Cardiac septum (tissue), 1 donor: ENCODE results near the gene TEKTIP1. TPM values are rescaled to one million over a fixed set of nuclear protein-coding genes. Genes with fewer than 3 reads are reported as not detected.

Source experiments
- DNase-seq: peaks from one replicate; pipeline ENCODE4 v3.0.0-alpha.2; 2020; ENCODE audit warnings: low spot score
- intact Hi-C: fragments of 100-400 bp; cut with DNase I; formaldehyde crosslinking; loops from one replicate; pipeline ENCODE4 v1.14.0; 2022
- total RNA-seq: library from RNA; stranded (reverse); fragmentation: NEBNext Ultra II Directional; extraction: Animal tissue kit (Norgen Biotek cat#: 25700); gene quantifications from one replicate; pipeline ENCODE4 v1.2.1, GENCODE V29; 2021
- donor health status: DM: no; HTN: no; CAD: no.

Gene TEKTIP1
- total RNA-seq, 1 donor from 2014 or later, result 1.7 TPM

GRCh38 chr19:3534375-3535234 lies 4.4 kb upstream of the TEKTIP1 start:
- DNase-seq, result no peak
- intact Hi-C loops, result no loop called here

DNA sequence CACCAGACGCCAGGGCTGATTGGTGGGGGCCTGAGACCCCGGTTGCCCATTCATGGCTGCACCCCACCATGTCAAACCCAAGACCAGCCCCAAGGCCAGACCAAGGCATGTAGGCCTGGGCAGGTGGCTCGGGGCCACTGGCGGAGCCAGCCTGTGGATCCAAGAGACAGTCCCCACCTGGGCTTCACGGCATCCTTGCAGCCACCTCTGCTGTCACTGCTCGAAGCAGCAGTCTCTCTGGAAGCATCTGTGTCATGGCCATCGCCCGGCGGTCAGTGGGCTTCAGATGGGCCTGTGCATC lies 3.8 kb upstream of the TEKTIP1 start:
- DNase-seq, result no peak
- intact Hi-C loops, result no loop called here

- DNase-seq, result no peak
- intact Hi-C loops, result no loop called here
These were observed 3.4 kb upstream of the TEKTIP1 start for GRCh38 chr19:3535563-3535965.

DNA sequence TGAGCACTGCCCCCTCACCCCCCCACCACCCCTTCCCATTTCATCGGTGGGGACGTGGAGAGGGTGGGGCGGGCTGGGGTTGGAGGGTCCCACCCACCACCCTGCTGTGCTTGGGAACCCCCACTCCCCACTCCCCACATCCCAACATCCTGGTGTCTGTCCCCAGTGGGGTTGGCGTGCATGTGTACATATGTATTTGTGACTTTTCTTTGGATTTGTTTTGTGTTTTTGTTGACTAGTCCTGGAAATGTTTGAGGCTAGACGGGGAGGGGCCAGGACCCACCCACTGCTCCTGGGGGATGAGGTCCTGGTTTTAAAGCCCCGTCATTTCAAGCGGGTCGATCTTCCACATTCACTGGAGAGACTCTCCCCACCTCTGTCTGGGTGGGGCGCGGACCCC lies 3.0 kb upstream of the TEKTIP1 start:
- DNase-seq, result no peak
- intact Hi-C loops, result no loop called here

DNA sequence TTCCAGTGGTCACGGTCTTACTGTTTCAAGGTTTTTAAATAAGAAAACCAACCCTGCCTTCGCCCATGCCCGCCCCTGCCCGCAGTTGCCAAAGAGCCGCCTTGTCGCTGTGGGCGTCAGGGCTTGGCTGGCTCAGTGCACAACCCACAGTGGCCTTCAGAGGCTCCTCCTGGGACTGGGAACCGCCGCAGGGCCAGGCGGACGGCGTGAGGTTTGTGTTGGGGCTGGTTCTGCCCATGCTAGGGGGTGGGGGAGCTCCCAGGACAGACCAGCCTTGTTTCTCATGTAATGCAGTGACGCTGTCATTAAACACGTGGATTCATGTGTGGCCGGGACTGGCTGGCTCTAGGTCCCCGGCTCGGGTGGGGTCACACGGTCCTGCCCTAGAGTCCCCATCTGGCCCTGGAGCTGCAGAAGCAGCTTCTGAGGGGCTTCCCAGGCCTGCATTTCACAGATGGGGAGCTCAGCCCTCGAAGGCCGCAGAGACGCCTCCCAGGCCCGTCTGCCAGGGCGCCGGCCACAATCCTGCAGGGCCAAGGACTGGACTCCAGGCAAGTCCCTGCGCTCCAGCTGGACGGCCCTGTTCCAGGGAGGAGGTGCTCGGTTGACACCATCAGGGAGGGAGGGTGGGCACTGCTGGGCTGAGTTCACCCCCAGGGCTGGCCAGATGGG lies 2.4 kb upstream of the TEKTIP1 start:
- DNase-seq, result no peak

DNA sequence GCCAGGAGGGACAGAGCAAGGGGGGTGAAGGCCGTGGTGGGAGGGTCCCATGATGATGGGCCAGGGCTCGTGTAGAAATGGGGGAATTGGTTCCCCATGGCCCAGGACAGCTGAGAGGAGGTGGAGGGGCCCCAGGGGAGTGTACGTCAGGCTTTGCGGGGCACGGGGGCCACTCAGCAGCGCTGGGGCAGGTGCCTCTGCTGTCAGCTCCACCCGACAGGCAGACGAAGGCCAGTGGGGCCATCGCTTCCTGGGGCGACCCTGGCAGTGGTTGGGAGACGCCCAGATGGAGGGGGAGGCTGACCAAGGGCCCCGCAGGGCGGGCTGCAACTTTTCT lies 1.9 kb upstream of the TEKTIP1 start:
- no peak for DNase-seq

More for the DNA sequence above, 2.4 kb upstream of the TEKTIP1 start:
- intact Hi-C loops, result no loop called here

GRCh38 chr19:3537438-3538240 lies 1.3 kb upstream of the TEKTIP1 start:
- no peak for DNase-seq
- intact Hi-C loops, result no loop called here

More for the DNA sequence above, 1.9 kb upstream of the TEKTIP1 start:
- intact Hi-C loops, result no loop called here

DNA sequence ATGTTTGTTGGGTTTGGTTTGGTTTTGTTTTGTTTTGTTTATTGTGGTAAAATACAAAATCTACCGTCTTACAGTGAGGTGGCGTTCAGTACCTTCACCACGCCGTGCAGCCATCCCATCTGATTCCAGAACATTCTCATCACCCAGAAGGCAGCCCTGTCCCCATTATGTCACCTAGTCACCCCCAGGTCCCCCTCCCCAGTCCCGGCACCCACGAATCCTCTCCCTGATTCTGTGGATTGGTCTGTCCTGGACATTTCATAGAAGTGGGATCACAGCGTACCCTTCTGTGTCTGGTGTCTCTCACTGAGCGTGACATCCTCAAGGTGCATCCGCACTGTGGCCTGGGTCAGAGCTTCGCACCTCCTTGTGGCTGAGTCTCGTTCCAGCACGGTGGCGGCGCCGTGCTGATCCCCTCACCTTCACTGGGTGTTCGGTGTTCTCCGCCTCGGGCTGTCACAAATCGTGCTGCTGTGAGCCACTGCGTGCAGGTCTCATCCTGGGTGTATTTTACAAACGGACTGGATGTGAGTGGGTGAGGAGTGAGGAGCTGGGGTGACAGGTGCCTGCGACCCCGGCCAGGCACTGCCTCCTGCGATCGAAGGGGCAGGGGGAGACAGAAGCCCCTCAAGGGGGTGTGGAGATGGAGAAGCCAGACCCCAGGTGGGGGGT lies 580 bp upstream of the TEKTIP1 start:
- DNase-seq, result no peak
- intact Hi-C loops, result no loop called here

DNA sequence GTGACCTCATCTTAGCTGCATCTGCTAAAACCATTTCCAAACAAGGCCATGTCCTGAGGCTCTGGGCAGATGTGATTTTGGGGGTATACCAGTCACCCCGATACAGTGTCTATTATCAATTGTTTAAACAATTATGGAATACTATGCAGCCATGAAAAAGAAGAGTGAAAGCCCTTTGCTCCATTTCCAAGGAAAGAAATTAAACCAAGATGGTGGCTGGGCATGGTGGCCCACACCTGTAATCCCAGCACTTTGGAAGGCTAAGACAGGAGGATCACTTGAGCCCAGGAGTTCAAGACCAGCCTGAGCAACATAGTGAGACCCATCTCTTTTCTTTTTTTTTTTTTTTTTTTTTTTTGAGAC lies 763 bp downstream of the TEKTIP1 start:
- no peak for DNase-seq
- intact Hi-C loops, result no loop called here

GRCh38 chr19:3543150-3544057 lies 4.4 kb downstream of the TEKTIP1 start:
- no peak for DNase-seq
- intact Hi-C loops, result no loop called here

- intact Hi-C loops, result no loop called here
- no peak for DNase-seq
These were observed 5.0 kb downstream of the TEKTIP1 start for GRCh38 chr19:3544058-3544376.

DNA sequence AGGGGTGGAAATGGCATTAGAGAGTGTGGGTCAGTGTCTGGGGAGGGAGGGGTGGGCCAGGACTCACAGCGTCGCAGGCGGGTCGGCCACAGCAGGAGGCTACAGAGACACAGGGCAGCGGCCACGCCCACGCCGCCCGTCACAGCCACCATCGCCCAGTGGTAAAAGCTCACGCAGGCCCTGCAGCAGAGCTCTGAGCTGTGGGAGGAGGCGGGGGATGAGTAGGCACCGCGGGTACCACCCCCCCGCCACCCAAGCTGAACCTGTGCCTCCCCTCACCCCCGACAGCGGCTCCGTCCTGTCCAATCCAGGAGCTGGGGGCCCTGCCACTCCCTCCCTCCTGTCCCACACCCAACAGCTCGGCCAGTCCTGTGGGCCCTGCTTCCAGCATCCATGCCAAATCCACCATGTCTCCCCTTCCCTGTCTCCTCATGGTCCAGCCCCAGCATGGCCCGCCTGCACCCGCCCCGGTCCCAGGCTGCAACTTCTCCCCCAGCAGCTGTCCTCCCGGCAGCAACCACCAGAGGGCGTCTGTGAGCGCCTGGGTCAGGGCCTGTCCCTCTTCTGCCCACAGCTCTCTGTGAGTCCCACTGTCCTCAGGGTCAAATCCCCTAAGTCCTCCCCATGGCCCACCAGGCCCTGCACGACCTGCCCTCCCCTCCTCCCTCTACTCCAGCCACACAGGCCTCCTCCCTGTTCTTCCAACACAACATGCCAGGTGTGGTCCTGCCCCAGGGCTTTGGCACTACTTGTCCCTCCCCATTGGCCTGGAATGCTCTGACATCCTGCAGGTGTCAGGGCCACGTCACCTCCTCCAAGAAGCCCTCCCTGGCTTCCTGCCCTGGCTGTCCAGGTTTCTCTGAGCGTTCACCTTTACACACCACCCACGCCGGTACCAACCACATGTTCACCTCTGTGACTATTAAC lies 6.0 kb downstream of the TEKTIP1 start:
- DNase-seq, result peak; percentile 90
- intact Hi-C loops, result loop anchor here (1.0 kb wide), 1 partner anchor 75 kb away; no protein-coding TSS in a partner anchor

GRCh38 chr19:3545669-3546034 lies 6.7 kb downstream of the TEKTIP1 start:
- no peak for DNase-seq
- intact Hi-C loops, result loop anchor here (1.0 kb wide), 1 partner anchor 75 kb away; no protein-coding TSS in a partner anchor

DNA sequence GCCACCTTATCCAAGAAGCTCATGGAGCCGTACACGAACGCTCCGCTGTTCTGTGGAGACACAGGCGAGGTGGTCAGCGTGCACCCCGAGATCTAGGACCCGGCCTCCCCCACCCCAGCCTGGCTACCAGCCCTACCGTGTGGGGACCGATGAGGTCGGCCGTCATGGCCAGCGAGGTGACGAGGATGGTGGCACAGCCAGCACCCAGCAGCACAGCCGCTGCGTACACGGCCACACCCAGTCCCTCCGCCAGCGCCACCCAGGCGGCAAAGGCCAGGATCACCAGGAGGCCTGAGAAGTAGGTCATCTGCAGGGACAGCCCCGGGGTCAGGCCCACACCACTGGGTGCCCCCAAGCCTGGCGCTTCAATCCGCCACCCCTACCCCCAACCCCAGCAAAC lies 7.1 kb downstream of the TEKTIP1 start:
- intact Hi-C loops, result no loop called here
- no peak for DNase-seq

- intact Hi-C loops, result no loop called here
- DNase-seq, result no peak
These were observed 8.3 kb downstream of the TEKTIP1 start for GRCh38 chr19:3547301-3547731.

- intact Hi-C loops, result no loop called here
- no peak for DNase-seq
These were observed 8.9 kb downstream of the TEKTIP1 start for GRCh38 chr19:3547767-3548282.

DNA sequence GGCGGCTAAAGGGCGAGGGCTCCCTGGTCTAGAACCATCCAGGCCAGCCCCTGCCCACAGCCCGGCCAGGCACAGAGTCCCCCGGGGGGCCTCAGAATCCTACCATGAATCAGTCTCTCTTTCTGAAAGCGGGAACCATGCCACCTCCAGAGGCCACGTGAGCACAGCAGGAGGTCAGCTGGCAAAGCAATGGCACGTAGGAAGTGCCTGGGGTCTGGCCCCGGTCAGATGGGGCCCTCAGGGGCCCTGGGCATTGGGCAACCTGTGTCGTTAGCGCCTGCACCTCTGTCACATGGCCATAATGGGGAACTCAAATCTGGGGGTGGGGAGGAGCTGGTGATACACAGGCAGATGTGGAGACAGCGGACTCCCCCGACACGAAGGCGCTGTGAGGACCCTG lies 9.6 kb downstream of the TEKTIP1 start:
- intact Hi-C loops, result no loop called here
- no peak for DNase-seq

DNA sequence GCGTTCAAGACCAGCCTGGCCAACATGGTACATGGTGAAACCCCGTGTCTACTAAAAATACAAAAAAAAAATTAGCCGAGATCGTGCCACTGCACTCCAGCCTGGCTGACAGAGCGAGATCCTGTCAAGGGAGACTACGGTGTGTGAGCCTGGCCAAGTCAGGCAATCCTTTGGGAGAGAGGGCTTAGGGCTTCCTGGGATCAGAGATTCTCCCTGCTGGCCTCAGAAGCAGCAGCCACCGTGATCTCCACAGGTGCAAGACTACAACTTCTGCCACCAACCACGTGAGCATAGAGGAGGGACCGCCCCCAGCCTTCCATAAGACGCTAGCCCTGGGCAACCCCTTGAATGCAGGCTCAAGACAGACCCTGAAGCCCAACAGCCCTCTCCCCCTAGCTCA lies 10.8 kb downstream of the TEKTIP1 start:
- DNase-seq, result no peak
- intact Hi-C loops, result loop anchor here (2.0 kb wide), 1 partner anchor 159 kb away; the partner anchor contains the start of gene TJP3
